Parathyroid adenoma (tissue), 2 donors: Measurements from ENCODE around the gene TEX10.
"Not testable (repeated sequence)": the region's sequence is repeated elsewhere in the genome, so short reads cannot be mapped to it uniquely, and the experiment has no call there.

Experiments
- H2AFZ ChIP-seq: fragments of 300-600 bp; sonication (generic); one replicate; pipeline ENCODE4 v1.7.0; 2017; ENCODE audit warnings: antibody characterized with exemption, mild to moderate bottlenecking
- H3K27ac ChIP-seq: fragments of 300-600 bp; sonication (generic); one replicate; pipeline ENCODE4 v1.7.0; 2017
- H3K27me3 ChIP-seq: fragments of 300-600 bp; sonication (generic); one replicate; pipeline ENCODE4 v1.7.0; 2017; ENCODE audit warnings: low read length; ENCODE audit not compliant: control insufficient read depth, insufficient read depth
- H3K36me3 ChIP-seq: fragments of 300-600 bp; sonication (generic); one replicate; pipeline ENCODE4 v1.7.0; 2017; ENCODE audit warnings: low read length; ENCODE audit not compliant: control insufficient read depth, insufficient read depth
- H3K4me1 ChIP-seq: fragments of 300-600 bp; sonication (generic); one replicate; pipeline ENCODE4 v1.7.0; 2017; ENCODE audit warnings: control low read depth
- H3K4me2 ChIP-seq: fragments of 300-600 bp; sonication (generic); one replicate; pipeline ENCODE4 v1.7.0; 2017; ENCODE audit warnings: low read length
- H3K4me3 ChIP-seq: fragments of 300-600 bp; sonication (generic); one replicate; pipeline ENCODE4 v1.7.0; 2017; ENCODE audit warnings: low read depth, low read length
- H3K79me2 ChIP-seq: fragments of 300-600 bp; sonication (generic); one replicate; pipeline ENCODE4 v1.7.0; 2017; ENCODE audit warnings: control low read depth
- H3K9ac ChIP-seq: fragments of 300-600 bp; sonication (generic); one replicate; pipeline ENCODE4 v1.7.0; 2017; ENCODE audit warnings: mild to moderate bottlenecking
- H3K9me3 ChIP-seq: fragments of 300-600 bp; sonication (generic); one replicate; pipeline ENCODE4 v1.7.0; 2017; ENCODE audit warnings: low read length; ENCODE audit not compliant: control insufficient read depth
- TF ChIP-seq, protein P1 (sequence below): fragments of 300-600 bp; sonication (generic); IDR thresholded peaks from one replicate; pipeline ENCODE4 v1.7.0; 2017; ENCODE audit warnings: antibody characterized with exemption, mild to moderate bottlenecking
- donor health status: primary hyperparathyroidism.

The TEX10 gene

GRCh38 chr9:100394816-100395215 is 42.1 kb upstream of the TEX10 start:
- Histone ChIP-seq H3K4me3 (no peak overlapping the region), H3K36me3 (no peaks in the 10 kb centered on the region), H2AFZ (no peak overlapping the region), H3K9me3 (no peaks in the 10 kb centered on the region), H3K79me2 (no peaks in the 10 kb centered on the region), H3K9ac (no peak overlapping the region), H3K4me2 (no peak overlapping the region), H3K27ac (no peak overlapping the region), H3K27me3 (no peaks in the 10 kb centered on the region), H3K4me1 (no peaks in the 10 kb centered on the region)
- TF ChIP-seq, protein P1, sequence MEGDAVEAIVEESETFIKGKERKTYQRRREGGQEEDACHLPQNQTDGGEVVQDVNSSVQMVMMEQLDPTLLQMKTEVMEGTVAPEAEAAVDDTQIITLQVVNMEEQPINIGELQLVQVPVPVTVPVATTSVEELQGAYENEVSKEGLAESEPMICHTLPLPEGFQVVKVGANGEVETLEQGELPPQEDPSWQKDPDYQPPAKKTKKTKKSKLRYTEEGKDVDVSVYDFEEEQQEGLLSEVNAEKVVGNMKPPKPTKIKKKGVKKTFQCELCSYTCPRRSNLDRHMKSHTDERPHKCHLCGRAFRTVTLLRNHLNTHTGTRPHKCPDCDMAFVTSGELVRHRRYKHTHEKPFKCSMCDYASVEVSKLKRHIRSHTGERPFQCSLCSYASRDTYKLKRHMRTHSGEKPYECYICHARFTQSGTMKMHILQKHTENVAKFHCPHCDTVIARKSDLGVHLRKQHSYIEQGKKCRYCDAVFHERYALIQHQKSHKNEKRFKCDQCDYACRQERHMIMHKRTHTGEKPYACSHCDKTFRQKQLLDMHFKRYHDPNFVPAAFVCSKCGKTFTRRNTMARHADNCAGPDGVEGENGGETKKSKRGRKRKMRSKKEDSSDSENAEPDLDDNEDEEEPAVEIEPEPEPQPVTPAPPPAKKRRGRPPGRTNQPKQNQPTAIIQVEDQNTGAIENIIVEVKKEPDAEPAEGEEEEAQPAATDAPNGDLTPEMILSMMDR = no peak

DNA sequence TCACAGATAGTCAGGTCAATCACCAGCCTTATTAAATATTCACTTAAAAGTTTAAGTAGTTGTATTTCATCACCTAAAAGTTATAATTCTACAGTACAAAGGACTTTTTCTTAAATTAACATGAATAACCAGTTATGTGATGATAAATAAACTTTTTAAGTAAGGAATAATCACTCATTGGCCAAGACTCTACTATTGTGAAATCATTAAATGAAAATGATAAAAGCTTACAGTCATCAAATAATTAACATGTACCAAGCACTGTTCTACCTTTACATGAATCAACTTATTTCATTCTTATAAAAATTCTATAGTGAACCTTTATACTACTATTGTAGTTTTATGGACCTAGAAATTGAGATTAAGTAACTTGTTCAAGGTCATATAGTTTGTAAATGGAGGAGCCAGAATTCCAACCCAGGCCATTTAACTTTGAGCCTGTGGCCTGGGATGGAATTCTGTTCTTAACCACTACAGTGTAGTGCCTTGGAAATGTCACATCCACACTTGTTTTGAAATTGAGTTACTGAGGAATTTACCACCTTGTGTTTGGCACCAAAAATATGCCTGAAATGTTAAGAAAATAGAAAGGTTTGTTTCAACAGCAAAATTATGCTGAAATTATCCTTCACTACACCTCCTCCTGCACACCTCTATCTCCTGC is 41.4 kb upstream of the TEX10 start:
- no peaks in the 10 kb centered on the region for H3K9me3 ChIP-seq
- no peaks in the 10 kb centered on the region for H3K4me1 ChIP-seq
- H3K27me3 ChIP-seq = no peaks in the 10 kb centered on the region
- H3K9ac ChIP-seq = no peak overlapping the region
- H3K4me2 ChIP-seq = no peak overlapping the region
- H2AFZ ChIP-seq = no peak overlapping the region
- H3K79me2 ChIP-seq = no peaks in the 10 kb centered on the region
- TF ChIP-seq, protein P1 = no peak
- H3K4me3 ChIP-seq = no peak overlapping the region
- no peak overlapping the region for H3K27ac ChIP-seq
- no peaks in the 10 kb centered on the region for H3K36me3 ChIP-seq

DNA sequence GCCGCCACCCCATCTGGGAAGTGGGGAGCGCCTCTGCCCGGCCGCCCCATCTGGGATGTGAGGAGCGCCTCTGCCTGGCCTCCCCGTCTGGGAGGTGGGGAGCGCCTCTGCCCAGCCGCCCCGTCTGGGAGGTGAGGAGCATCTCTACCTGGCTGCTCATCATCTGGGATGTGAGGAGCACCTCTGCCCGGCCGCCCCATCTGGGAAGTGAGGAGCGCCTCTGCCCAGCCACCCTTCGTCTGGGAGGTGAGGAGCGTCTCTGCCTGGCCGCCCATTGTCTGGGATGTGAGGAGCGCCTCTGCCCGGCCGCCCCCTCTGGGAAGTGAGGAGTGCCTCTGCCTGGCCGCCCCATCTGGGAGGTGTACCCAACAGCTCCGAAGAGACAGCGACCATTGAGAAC is 40.2 kb upstream of the TEX10 start:
- not testable (repeated sequence) for H2AFZ ChIP-seq, H3K4me1 ChIP-seq, H3K9me3 ChIP-seq, H3K4me3 ChIP-seq, H3K79me2 ChIP-seq, H3K27me3 ChIP-seq, H3K36me3 ChIP-seq, H3K4me2 ChIP-seq, H3K9ac ChIP-seq, H3K27ac ChIP-seq

- Histone ChIP-seq H3K36me3 (no peaks in the 10 kb centered on the region), H3K79me2 (no peaks in the 10 kb centered on the region), H3K9me3 (no peaks in the 10 kb centered on the region), H3K4me2 (no peak overlapping the region), H3K4me1 (no peaks in the 10 kb centered on the region), H3K27ac (no peak overlapping the region), H3K27me3 (no peaks in the 10 kb centered on the region), H3K4me3 (no peak overlapping the region), H2AFZ (no peak overlapping the region), H3K9ac (no peak overlapping the region)
- TF ChIP-seq, protein P1 = no peak
Measured at GRCh38 chr9:100379862-100380261, 27.1 kb upstream of the TEX10 start.

DNA sequence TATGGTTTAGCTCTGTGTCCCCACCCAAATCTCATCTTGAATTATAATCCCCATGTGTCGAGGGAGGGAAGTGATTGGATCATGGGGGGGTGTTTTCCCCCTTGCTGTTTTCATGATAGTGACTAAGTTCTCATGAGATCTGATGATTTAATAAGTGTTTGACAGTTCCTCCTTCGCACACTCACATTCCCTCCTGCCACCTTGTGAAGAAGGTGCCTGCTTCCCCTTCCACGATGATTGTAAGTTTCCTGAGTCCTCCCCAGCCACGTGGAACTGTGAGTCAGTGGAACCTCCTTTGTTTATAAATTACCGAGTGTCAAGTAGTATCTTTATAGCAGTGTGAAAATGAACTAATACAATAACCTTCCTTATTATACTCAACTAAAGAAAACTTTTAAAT is 24.3 kb upstream of the TEX10 start:
- Histone ChIP-seq H3K9me3 (no peaks in the 10 kb centered on the region), H3K4me1 (no peaks in the 10 kb centered on the region), H3K9ac (no peak overlapping the region), H3K27me3 (no peaks in the 10 kb centered on the region), H3K4me3 (no peak overlapping the region), H3K4me2 (no peak overlapping the region), H2AFZ (no peak overlapping the region), H3K79me2 (no peaks in the 10 kb centered on the region), H3K27ac (no peak overlapping the region), H3K36me3 (no peaks in the 10 kb centered on the region)
- TF ChIP-seq, protein P1 = no peak
